GM12801 (cell line): ENCODE measurements around the gene MFSD2A.

ENCODE experiments used
- TF ChIP-seq, protein P1 (sequence below): IDR thresholded peaks from one replicate; pipeline ENCODE4 v1.5.1; 2011; ENCODE audit warnings: control low read depth; ENCODE audit not compliant: insufficient read length; ENCODE audit errors: extremely low read depth

MFSD2A gene

DNA sequence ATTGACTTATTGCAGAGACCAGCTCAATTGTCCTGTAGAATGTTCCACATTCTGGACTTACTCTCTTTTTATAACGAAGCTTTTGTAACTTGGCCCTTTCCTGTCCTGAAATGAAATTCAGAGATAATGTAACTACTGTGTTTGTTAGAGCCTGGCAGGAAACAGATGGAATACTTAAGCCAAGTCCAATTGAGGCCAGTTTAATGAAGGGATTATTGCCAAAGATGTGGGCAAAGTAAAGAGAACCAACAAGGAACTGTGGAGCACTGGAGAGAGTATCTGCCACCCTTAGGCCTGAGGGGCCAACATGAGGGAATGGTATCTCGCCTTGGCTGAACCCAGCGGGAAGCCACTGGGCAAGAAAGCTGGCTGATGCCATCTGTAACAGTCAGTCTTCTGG, 32.9 kb downstream of the MFSD2A start:
- TF ChIP-seq, protein P1, sequence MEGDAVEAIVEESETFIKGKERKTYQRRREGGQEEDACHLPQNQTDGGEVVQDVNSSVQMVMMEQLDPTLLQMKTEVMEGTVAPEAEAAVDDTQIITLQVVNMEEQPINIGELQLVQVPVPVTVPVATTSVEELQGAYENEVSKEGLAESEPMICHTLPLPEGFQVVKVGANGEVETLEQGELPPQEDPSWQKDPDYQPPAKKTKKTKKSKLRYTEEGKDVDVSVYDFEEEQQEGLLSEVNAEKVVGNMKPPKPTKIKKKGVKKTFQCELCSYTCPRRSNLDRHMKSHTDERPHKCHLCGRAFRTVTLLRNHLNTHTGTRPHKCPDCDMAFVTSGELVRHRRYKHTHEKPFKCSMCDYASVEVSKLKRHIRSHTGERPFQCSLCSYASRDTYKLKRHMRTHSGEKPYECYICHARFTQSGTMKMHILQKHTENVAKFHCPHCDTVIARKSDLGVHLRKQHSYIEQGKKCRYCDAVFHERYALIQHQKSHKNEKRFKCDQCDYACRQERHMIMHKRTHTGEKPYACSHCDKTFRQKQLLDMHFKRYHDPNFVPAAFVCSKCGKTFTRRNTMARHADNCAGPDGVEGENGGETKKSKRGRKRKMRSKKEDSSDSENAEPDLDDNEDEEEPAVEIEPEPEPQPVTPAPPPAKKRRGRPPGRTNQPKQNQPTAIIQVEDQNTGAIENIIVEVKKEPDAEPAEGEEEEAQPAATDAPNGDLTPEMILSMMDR: no peak

DNA sequence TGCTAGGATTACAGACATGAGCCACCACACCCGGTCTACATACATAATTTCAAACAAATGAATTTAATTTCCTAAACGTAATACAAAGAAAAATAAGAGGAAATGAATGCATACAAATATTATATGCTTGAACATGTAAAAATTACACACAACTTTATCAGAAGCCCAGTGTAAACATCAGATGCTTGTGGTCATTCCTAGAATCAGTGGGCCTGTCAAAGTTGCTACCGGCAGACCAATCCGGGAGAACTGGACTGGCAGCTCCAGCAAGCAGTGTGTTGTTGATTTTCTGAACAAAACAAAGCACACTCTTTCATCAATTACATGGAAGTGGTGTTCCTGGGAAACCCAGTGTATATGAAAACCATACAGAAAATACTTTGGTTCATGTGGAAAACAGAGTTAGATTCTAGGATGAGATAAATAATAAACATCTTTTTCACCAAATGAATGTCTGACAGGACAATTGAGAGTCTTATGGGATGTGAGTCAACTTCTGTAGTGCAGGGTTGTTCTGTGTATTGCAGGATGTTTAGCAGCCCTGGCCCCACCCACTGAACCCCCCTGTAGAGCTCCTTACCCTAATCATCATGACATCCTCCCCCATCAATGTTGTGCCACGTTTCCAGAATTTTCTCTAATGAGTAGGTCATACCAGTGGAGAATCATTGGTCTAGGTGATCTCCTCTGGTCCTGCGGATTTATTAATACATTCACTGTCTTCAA, 33.8 kb downstream of the MFSD2A start:
- TF ChIP-seq, protein P1: no peak

DNA sequence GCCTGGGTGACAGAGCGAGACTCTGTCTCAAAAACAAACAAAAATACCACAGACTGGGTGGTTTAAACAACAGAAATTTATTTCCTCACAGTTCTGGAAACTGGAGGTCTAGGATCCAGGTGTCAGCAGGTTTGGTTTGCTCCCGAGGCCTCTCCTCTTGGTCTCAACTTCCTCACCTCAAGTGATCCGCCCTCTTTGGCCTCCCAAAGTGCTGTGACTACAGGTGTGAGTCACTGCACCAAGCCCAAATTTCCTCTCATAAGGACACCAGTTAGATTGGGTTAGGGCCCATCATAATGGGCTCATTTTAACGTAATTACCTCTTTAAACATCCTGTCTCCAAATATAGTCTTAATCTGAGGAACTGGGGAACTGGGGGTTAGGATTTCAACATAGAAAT, 35.5 kb downstream of the MFSD2A start:
- TF ChIP-seq, protein P1: no peak

DNA sequence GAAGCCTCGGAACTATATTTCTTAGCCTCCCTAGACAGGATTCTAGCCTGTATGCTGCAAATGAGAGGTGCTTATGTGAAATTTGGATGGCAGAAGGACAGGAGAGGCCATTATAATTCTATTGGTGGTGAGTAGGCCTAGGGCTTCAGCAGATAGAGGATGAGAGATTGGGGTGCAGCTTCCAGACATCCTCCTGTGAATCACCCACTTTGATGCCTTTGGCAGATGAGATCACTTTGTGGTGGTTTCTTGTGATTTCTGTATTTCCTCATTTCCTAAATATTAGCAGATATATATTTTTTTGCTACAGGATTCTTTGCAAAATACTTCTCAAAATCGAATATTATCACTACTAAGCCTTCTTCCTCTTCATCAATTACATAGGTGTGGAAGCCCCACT, 37.3 kb downstream of the MFSD2A start:
- TF ChIP-seq, protein P1: no peak

DNA sequence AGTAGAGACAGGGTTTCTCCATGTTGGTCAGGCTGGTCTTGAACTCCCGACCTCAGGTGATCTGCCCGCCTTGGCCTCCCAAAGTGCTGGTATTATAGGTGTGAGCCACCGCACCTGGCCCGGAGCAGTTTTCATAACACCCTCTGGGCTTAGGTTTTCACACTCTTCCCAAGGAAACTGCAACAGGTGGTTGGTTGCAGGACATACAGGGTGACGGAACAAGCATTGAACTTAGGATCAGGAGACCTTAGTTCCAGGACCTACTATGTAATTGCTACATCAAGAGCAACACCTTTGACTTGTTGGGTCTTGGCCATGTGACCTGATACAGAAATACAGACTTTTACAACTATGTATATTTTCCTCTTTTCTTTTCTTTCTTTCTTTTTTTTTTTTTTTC, 37.9 kb downstream of the MFSD2A start:
- TF ChIP-seq, protein P1: no peak

DNA sequence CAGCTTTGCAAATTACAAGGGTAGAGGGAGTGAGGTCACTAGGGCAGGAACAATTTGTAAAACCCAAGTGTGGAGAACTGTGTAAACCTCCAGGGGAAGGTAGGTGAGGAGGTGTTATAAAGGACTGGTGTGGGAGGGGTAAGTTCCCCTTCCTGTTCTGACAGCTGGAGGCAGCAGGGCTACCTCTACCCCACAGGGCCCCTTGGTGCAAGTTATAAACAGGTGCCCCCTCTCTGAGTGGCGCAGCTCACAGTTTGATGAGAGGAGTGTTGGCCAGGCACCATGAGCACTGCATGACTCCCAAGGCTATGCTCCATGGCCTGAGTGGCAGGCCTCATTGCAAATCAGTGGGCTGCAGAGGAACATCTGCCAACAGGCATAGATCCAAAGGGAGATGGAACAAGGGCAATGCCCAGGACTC, 41.0 kb downstream of the MFSD2A start:
- TF ChIP-seq, protein P1: no peak

DNA sequence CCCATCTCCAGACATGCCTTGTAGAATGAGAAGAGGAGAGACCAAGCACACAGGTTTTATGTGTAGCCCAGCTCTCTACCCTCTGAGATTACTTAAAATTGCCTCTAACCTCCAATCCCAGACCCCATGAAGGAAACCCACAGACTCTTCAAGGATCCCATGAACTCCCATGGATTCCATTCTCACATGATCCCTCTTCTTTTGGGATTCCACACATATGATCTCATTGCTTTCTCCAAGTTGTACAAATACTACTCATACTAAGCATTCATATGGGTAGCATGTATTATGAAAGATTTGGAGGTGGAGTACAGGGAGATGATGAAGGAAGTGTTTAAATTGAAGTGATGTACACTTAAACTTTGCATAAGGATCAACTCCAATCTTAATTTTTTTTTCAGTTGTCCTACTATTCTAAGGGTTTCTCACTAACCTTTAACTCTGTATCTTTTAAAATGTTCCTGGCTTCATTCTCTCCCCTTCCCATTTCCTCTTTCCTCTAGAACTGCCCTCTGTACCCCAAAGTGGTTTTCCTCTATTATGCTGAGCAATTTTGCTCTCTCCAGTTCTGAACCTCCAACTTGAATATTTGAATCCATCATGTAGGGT, 41.6 kb downstream of the MFSD2A start:
- TF ChIP-seq, protein P1: no peak
